HUDEP-2 (cell line): ENCODE measurements around the gene HIVEP1.

Experiments used
- DNase-seq, 76 experiments: peaks; one replicate each; lab custom pipeline; 2025; ENCODE audit not compliant: unreplicated experiment in 76 of 76; lab: John Stamatoyannopoulos, UW

The HIVEP1 gene

DNA sequence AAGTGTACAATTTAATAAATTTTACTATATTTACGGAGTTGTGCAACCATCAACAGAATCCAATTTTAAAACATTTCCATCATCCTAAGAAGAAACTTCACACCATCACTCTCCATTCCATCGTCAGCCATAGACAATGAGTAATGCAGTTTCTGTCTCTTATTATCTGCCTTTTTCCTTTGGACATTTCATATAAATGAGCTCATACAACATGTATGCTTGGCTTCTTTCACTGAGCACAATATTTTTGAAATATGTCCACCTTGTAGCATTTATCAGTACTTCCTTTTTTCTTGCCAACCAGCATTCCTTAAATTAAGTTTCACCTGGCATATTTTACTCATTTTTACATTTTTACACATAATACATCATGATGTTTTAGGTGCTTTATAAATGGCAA is 22.7 kb upstream of the HIVEP1 start:
- no peak for DNase-seq

DNA sequence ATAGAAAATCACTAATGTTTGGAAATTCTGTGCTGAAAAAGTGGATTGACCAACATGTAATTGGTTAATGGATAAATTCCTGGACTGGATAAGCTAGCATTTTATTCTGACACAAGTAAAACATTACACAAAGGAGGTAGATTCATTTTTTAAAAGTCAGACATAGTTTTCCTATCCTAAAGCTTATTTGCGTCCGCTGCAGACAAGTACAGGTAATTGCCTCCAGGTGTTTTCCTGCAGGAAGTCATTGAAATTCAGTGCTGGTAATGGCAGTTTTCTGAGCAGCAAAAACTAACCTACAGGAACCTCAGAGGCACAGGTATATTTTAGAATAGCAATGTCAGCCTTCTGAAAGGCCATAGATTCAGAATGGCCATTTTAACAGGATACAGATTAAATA is 20.0 kb upstream of the HIVEP1 start:
- DNase-seq, result no peak

- DNase-seq, result no peak
Measured at GRCh38 chr6:11994875-11995461, 17.1 kb upstream of the HIVEP1 start.

DNA sequence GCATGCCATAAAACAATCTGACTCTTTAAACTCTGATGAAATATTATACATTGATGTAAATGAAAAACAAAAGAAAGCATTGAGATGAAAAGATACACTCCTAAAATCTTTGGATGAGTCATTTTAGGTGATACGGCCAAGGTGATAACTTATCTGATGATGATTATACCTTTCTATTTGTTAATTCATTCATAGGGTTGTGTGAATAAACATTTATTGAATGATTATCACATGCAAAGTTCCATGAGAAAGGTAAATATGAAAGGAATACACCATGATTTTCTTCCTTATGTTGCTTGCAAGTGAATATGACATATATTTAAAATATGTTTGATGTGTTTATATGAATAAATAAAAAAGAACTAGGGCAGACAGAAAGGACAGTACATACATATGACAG is 15.4 kb upstream of the HIVEP1 start:
- no peak for DNase-seq

GRCh38 chr6:11999246-11999645 is 12.9 kb upstream of the HIVEP1 start:
- no peak for DNase-seq

DNA sequence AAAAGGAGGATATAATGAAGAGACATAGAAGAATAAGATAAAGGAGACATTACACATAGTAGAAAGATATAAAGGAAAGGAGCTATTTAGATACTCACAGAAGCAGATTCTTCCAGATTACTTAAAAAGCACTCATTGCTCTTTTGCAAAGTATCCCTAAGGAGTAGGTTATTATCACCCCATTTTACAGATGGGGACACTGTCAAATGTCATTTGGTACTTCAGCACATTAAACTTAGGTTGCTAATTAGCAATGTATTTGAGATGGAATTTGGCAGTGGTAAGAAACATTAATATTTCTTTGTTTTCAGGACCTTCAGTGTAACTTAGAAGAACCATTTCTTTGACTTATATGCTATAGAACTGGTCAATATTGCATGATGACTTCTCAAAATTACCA is 11.9 kb upstream of the HIVEP1 start:
- DNase-seq, result no peak

GRCh38 chr6:12001004-12001705 is 11.0 kb upstream of the HIVEP1 start:
- no peak for DNase-seq

GRCh38 chr6:12001706-12002435 is 10.2 kb upstream of the HIVEP1 start:
- DNase-seq, result no peak

DNA sequence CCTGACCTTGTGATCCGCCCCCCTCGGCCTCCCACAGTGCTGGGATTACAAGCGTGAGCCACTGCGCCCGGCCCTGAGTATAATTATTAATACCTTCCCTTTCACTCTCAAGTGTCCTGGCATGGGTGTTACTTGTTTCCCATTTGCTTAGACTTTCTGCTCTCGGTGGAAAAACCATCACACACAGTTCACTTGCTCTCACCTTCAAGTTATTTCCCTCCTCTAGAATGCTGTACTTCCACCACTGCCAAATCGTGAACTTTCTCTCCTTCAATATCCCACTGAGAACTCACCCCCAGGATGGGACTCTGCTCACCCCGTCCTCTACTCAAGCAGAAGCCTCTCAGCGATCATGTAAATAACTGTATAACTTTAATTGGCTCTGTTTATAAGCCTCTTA is 4.6 kb upstream of the HIVEP1 start:
- no peak for DNase-seq

- no peak for DNase-seq
Measured at GRCh38 chr6:12007887-12008286, 4.2 kb upstream of the HIVEP1 start.

DNA sequence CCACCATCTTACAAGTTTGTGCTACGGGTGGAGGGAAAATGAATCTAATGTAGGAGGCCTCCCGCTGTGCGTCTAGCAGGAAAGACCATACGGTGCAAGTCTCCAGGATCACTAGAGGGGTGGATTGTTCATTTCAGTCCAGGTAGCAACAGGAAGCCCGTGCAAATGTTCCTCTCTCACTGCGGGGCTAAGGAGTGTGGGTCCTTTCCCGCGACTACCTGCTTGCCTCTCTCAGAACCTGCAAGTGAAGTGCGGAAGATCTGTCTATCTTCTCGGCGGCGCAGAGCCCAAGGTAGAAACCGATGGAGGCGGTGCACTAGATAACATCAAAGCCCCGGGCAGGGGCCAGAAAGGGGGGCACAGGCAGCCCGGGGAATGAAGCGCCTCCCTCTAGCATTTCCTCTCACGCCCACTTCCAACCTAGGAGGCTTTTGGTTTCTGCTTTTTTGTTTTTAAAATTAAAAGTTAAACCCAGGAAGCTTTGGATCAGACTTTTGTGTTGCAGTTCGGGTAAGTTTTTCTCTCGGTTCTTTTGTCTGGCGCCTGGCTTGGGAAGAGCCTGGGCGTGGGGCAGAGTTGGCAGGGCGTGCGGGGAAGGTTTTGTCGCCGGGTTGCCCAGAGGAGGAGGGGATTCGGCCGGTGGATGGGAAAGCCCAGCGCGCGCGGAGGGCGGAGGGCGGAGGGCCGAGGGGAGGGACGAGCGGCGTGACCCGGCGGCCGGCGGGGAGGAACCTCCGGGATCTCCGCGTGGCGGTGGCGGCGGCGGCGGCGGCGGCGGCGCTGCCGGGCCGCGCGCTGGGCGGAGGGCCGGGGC is 3.5 kb upstream of the HIVEP1 start:
- DNase-seq, result peak in 71 of 76 experiments; percentile 26 to 86 (median 67)

GRCh38 chr6:12009180-12009685 is 2.9 kb upstream of the HIVEP1 start:
- DNase-seq, result peak in 9 of 76 experiments; percentile 29 to 77 (median 49)

DNA sequence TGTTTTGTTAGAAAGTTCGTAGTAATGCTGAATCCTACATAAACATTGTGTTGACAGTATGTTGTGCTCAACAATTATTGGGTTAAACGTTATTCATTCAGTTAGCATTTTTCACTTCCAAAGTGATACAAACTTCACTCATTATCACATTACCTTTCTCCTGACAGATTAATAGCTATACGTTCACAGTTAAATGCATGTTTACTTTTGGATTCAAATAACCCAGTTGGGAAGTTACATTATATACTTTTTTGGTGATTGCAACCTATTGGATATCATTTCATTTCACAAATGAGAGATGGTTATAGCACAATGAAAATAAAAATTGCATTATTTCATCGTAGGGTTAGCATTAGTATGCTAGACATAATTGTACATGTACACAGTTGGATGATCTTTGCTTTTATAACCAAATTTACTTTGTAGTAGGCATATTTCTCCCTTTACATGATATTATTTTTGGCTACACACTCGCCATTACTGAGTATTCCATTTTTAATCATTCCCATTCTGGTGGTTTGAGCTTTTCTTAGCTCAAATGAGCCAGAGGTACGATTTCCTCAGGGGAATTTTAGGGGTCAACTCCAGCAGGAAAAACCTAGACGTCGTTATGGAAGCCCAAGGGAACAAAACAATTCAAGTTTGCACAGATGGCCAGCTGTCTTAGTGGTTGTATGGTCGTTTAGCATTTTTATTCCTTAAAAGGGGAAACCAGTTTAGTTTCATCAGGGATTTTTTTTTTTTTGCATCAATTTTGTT is 2.1 kb upstream of the HIVEP1 start:
- DNase-seq, result peak in 4 of 76 experiments; percentile 15 to 34 (median 23)

DNA sequence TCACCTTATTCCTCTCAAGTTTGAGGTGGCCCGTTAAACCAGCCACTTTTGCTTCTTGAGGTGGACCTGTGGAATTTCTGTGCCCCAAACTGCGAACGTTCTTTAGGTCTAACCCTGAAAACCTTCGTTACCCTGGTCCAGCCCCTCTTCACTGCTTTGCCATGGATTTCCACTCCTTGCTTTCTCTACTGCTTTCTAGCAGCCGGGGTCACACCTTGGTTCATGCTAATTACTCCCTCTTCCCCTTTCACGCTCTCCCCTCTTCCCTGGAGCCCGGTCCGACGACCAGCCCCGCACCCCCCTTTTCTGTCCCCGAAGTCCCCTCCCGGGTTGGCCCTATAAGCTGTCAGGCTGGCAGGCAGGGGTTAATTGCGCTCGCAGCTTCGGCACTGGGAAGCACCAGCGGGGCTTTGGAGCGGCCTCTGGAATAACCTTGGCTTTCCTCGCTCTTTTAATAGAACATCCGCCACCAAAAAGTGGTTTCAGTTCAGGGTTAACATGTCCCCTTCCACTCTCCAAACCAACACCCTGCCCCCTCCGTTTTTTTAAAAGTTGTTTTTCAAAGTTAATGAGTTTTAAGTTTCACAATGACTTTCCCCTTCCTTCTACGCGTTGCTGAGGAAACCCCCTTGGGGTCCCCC is 1.4 kb upstream of the HIVEP1 start:
- peak in 36 of 76 experiments; percentile 12 to 83 (median 48) for DNase-seq

DNA sequence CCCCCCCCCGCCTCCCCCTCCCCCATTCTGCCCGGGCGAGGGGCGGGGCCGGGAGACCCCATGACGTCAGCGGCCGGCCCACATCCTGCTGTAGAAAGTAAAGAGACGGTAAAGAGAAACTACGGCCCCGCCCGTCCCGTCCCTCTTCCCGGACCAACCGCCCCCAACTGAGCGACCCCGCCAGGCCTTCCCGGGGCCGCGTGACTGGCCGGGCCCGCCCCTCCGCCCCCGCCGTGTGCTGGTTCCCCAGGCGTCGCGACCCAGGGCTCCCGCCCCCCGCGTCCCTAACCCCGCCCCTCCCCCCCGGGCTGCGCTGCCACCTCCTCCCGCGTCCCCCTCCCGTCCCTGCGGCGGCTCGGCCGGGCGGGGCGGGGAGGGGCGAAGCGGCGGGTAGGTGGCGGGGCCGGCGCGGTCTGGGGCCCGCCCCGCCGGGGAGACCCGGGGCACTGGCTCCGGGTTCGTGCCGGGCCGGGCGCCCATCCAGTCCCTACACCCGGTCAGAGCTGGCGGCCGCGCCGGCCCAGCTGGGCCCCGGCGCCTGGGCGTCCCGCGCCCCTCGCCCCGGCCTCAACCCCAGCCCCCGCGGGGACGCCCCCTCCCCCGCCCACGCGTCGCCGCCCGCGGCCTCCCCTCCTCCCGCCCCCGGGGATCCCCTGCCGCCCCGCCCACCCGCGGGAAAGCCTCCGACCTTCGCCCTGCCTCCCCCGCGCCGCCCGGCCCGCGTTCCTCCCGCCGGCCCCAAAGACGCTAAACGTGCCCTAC is 655 bp upstream of the HIVEP1 start:
- peak in 75 of 76 experiments; percentile 75 to 97 (median 94) for DNase-seq

DNA sequence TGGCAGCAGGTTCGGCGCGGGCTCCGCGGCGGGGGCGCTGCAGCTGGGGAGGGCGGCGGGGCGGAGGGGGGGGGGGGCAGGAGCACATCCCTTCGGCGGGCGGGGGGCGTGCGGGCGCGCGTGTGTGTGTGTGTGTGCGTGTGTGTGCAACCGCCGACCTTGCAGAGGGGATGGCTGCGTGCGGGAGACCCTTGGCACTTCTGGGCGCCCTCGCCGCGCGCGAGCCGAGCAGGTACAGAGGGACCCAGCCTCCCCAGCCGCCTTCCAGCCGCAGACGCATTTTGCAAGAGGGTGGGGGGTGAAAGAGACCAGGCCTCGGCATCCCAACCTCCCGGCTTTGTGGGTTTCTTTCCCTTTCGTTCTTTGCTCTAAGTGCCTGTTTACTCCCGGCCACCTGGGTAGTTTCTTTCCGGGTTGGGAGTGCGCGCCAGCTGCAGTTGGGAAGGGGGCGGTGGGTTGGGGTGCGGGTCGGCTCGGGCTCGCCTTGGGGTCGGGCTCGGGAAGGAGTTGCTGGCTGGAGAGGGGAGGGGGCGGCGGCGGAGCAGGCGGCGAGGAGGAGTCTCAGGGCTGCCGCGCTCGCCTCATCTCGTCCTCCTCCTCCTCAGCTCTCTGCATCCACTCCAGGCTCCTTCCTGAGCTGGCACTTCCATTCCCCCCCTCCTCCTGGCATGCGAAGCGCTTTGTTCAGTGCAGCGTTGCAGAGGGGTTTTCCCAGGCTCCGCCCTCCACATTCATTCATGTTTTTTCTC is 620 bp downstream of the HIVEP1 start:
- DNase-seq, result peak in 30 of 76 experiments; percentile 12 to 56 (median 28)

- DNase-seq, result no peak
Measured at GRCh38 chr6:12013307-12013719, 1.2 kb downstream of the HIVEP1 start.
